ENCODE results near the gene CTPS2. TPM values are rescaled to one million over a fixed set of nuclear protein-coding genes. Genes with fewer than 3 reads are reported as not detected.

CTPS2 gene
- total and polyA plus RNA-seq, 2 donors from 2014 or later, result 5.9 to 13.7 TPM

- DNase-seq, result no peak
- H3K36me3 ChIP-seq (ENCODE audit: control insufficient read depth in 2 of 3, insufficient read depth in 3 of 3, low read length in 3 of 3), result no peaks in the 10 kb centered on the region
- intact Hi-C loops (cut with DNase I), result no loop called here
- no peak for FAIRE-seq
- H3K4me1 ChIP-seq (ENCODE audit: control insufficient read depth in 2 of 3, insufficient read depth in 2 of 3, low read depth in 1 of 3, low read length in 3 of 3), result no peaks in the 10 kb centered on the region
- no peak overlapping the region for H3K27ac ChIP-seq (ENCODE audit: low read depth in 2 of 2, low read length in 2 of 2)
- H3K27me3 ChIP-seq (ENCODE audit: control insufficient read depth, insufficient read depth, low read length), result peaks cover 10% of the 10 kb centered on the region
- no peak overlapping the region for H3K9ac ChIP-seq (ENCODE audit: low read length in 3 of 3)
- no peak overlapping the region for H3K4me3 ChIP-seq (ENCODE audit: low read length in 3 of 3)
- TF ChIP-seq, protein P1, sequence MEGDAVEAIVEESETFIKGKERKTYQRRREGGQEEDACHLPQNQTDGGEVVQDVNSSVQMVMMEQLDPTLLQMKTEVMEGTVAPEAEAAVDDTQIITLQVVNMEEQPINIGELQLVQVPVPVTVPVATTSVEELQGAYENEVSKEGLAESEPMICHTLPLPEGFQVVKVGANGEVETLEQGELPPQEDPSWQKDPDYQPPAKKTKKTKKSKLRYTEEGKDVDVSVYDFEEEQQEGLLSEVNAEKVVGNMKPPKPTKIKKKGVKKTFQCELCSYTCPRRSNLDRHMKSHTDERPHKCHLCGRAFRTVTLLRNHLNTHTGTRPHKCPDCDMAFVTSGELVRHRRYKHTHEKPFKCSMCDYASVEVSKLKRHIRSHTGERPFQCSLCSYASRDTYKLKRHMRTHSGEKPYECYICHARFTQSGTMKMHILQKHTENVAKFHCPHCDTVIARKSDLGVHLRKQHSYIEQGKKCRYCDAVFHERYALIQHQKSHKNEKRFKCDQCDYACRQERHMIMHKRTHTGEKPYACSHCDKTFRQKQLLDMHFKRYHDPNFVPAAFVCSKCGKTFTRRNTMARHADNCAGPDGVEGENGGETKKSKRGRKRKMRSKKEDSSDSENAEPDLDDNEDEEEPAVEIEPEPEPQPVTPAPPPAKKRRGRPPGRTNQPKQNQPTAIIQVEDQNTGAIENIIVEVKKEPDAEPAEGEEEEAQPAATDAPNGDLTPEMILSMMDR (IDR thresholded peaks at IDR 0.05; ENCODE audit: borderline replicate concordance, extremely low read depth, insufficient read depth), result no peak
- no peaks in the 10 kb centered on the region for H3K9me3 ChIP-seq (ENCODE audit: control insufficient read depth in 2 of 3, insufficient read depth in 1 of 3, low read length in 3 of 3)
These were observed 4.5 kb downstream of the CTPS2 start for GRCh38 chrX:16708016-16708415.

DNA sequence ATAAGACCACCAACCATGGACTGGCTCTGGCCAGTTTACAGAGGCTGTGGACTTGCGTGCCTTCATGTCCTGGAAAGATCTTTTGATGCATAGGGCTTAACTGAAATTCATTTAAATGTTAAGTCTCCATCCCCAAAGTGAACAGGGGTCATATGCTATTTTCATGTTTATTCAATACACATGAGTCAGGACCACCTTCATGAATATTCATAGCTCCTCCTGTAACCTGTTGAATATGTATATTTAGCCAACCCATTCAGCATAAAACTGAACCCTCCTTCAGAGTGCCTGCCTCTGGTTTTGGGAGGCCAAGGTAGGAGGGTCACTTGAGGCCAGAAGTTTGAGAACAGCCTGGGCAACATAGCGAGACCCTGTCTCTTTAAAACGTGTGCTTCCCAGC is 7.1 kb downstream of the CTPS2 start:
- H3K9ac ChIP-seq (ENCODE audit: low read length in 3 of 3), result no peak overlapping the region
- no peak overlapping the region for H3K27ac ChIP-seq (ENCODE audit: low read depth in 2 of 2, low read length in 2 of 2)
- no peaks in the 10 kb centered on the region for H3K36me3 ChIP-seq (ENCODE audit: control insufficient read depth in 2 of 3, insufficient read depth in 3 of 3, low read length in 3 of 3)
- H3K9me3 ChIP-seq (ENCODE audit: control insufficient read depth in 2 of 3, insufficient read depth in 1 of 3, low read length in 3 of 3), result no peaks in the 10 kb centered on the region
- no peak overlapping the region for H3K4me3 ChIP-seq (ENCODE audit: low read length in 3 of 3)
- peaks cover 2% of the 10 kb centered on the region for H3K27me3 ChIP-seq (ENCODE audit: control insufficient read depth, insufficient read depth, low read length)
- H3K4me1 ChIP-seq (ENCODE audit: control insufficient read depth in 2 of 3, insufficient read depth in 2 of 3, low read depth in 1 of 3, low read length in 3 of 3), result no peaks in the 10 kb centered on the region
- intact Hi-C loops (cut with DNase I), result no loop called here
- FAIRE-seq, result no peak
- TF ChIP-seq, protein P1 (IDR thresholded peaks at IDR 0.05; ENCODE audit: borderline replicate concordance, extremely low read depth, insufficient read depth), result no peak
- DNase-seq, result no peak

- no peaks in the 10 kb centered on the region for H3K4me1 ChIP-seq (ENCODE audit: control insufficient read depth in 2 of 3, insufficient read depth in 2 of 3, low read depth in 1 of 3, low read length in 3 of 3)
These were observed 9.5 kb downstream of the CTPS2 start for GRCh38 chrX:16702700-16703599.

More at GRCh38 chrX:16702700-16703599, 9.5 kb downstream of the CTPS2 start:
- H3K36me3 ChIP-seq (ENCODE audit: control insufficient read depth in 2 of 3, insufficient read depth in 3 of 3, low read length in 3 of 3), result no peaks in the 10 kb centered on the region
- H3K9ac ChIP-seq (ENCODE audit: low read length in 3 of 3), result no peak overlapping the region
- no peaks in the 10 kb centered on the region for H3K9me3 ChIP-seq (ENCODE audit: control insufficient read depth in 2 of 3, insufficient read depth in 1 of 3, low read length in 3 of 3)
- FAIRE-seq (no peak), DNase-seq (no peak)
- H3K27ac ChIP-seq (ENCODE audit: low read depth in 2 of 2, low read length in 2 of 2), result no peak overlapping the region
- H3K4me3 ChIP-seq (ENCODE audit: low read length in 3 of 3), result no peak overlapping the region
- intact Hi-C loops (cut with DNase I), result no loop called here
- H3K27me3 ChIP-seq (ENCODE audit: control insufficient read depth, insufficient read depth, low read length), result no peaks in the 10 kb centered on the region
- TF ChIP-seq, protein P1 (IDR thresholded peaks at IDR 0.05; ENCODE audit: borderline replicate concordance, extremely low read depth, insufficient read depth), result no peak

Measured in kidney (tissue), 14 donors.